ENCODE data around the gene ANGPTL2. TPM values are rescaled to one million over a fixed set of nuclear protein-coding genes. Genes with fewer than 3 reads are reported as not detected.

The ANGPTL2 gene
- total and polyA plus RNA-seq, 2 experiments from 2014 or later = 18.0 to 25.6 TPM

- H3K4me1 ChIP-seq (ENCODE audit: insufficient read depth) = peaks cover 10% of the 10 kb centered on the region
- H3K4me3 ChIP-seq = no peak overlapping the region
- no peaks in the 10 kb centered on the region for H4K20me1 ChIP-seq (ENCODE audit: insufficient read depth, poor library complexity, severe bottlenecking)
- H3K9me2 ChIP-seq (replicated peaks; ENCODE audit: insufficient read depth) = no peaks in the 10 kb centered on the region
- H3K27ac ChIP-seq = no peak overlapping the region
- 80% methylated on average over 4 of the region's 4 CpGs for WGBS (ENCODE audit: low lambda C conversion rate, missing lambda C conversion rate)
- no peak overlapping the region for H3K4me2 ChIP-seq
- H3K36me3 ChIP-seq (replicated peaks; ENCODE audit: insufficient read depth, low read depth) = no peaks in the 10 kb centered on the region
- TF ChIP-seq CTCF (IDR thresholded peaks at IDR 0.05; ENCODE audit: poor library complexity) = no peak
- no peak for TF ChIP-seq EZH2 (IDR thresholded peaks at IDR 0.05; ENCODE audit: borderline replicate concordance)
- TF ChIP-seq EZH2phosphoT487 (IDR thresholded peaks at IDR 0.05; ENCODE audit: low read depth, severe bottlenecking, unreplicated experiment) = no peak
- H3K9me3 ChIP-seq (ENCODE audit: low read depth) = no peaks in the 10 kb centered on the region
- no peaks in the 10 kb centered on the region for H3K27me3 ChIP-seq
- no peak overlapping the region for H2AFZ ChIP-seq
- DNase-seq (ENCODE audit: low spot score) = no peak
- no peaks in the 10 kb centered on the region for H3K79me2 ChIP-seq
Observed at GRCh38 chr9:127158786-127159324, 36.4 kb upstream of the ANGPTL2 start.

- peaks cover 10% of the 10 kb centered on the region for H3K4me1 ChIP-seq (ENCODE audit: insufficient read depth)
- H2AFZ ChIP-seq = no peak overlapping the region
- no peaks in the 10 kb centered on the region for H3K79me2 ChIP-seq
- H3K27me3 ChIP-seq = no peaks in the 10 kb centered on the region
- no peaks in the 10 kb centered on the region for H3K9me3 ChIP-seq (ENCODE audit: low read depth)
- H3K36me3 ChIP-seq (replicated peaks; ENCODE audit: insufficient read depth, low read depth) = no peaks in the 10 kb centered on the region
- no peaks in the 10 kb centered on the region for H3K9me2 ChIP-seq (replicated peaks; ENCODE audit: insufficient read depth)
- no peak for DNase-seq (ENCODE audit: low spot score)
- no peak overlapping the region for H3K27ac ChIP-seq
- no peak overlapping the region for H3K4me2 ChIP-seq
- H4K20me1 ChIP-seq (ENCODE audit: insufficient read depth, poor library complexity, severe bottlenecking) = no peaks in the 10 kb centered on the region
- 91% methylated on average over 5 of the region's 5 CpGs for WGBS (ENCODE audit: low lambda C conversion rate, missing lambda C conversion rate)
- no peak overlapping the region for H3K4me3 ChIP-seq
- TF ChIP-seq EZH2phosphoT487 (IDR thresholded peaks at IDR 0.05; ENCODE audit: low read depth, severe bottlenecking, unreplicated experiment) = no peak
- TF ChIP-seq EZH2 (IDR thresholded peaks at IDR 0.05; ENCODE audit: borderline replicate concordance) = no peak
- no peak for TF ChIP-seq CTCF (IDR thresholded peaks at IDR 0.05; ENCODE audit: poor library complexity)
Observed at GRCh38 chr9:127155314-127155960, 33.0 kb upstream of the ANGPTL2 start.

GRCh38 chr9:127154390-127155191 is 32.2 kb upstream of the ANGPTL2 start:
- Histone ChIP-seq H3K27ac (no peak overlapping the region), H3K9me2 (replicated peaks; ENCODE audit: insufficient read depth) (no peaks in the 10 kb centered on the region), H3K36me3 (replicated peaks; ENCODE audit: insufficient read depth, low read depth) (no peaks in the 10 kb centered on the region), H4K20me1 (ENCODE audit: insufficient read depth, poor library complexity, severe bottlenecking) (no peaks in the 10 kb centered on the region), H3K9me3 (ENCODE audit: low read depth) (no peaks in the 10 kb centered on the region), H3K79me2 (no peaks in the 10 kb centered on the region), H3K4me1 (ENCODE audit: insufficient read depth) (peaks cover 8% of the 10 kb centered on the region), H3K4me3 (no peak overlapping the region), H3K27me3 (no peaks in the 10 kb centered on the region), H3K4me2 (no peak overlapping the region), H2AFZ (no peak overlapping the region)
- TF ChIP-seq EZH2 (IDR thresholded peaks at IDR 0.05; ENCODE audit: borderline replicate concordance) (no peak), CTCF (IDR thresholded peaks at IDR 0.05; ENCODE audit: poor library complexity) (no peak), EZH2phosphoT487 (IDR thresholded peaks at IDR 0.05; ENCODE audit: low read depth, severe bottlenecking, unreplicated experiment) (no peak)
- DNase-seq (ENCODE audit: low spot score) = no peak
- WGBS (ENCODE audit: low lambda C conversion rate, missing lambda C conversion rate) = 79% methylated on average over 13 of the region's 13 CpGs
